Caki2 (cell line): ENCODE measurements around the gene PCDHA8. TPM values are rescaled to one million over a fixed set of nuclear protein-coding genes. Genes with fewer than 3 reads are reported as not detected.
"Not testable (repeated sequence)": the region's sequence is repeated elsewhere in the genome, so short reads cannot be mapped to it uniquely, and the experiment has no call there.

Source experiments
- DNase-seq: peaks from one replicate; pipeline ENCODE4 v3.0.0-alpha.2; 2015; ENCODE audit warnings: low read depth
- in situ Hi-C: cut with HindIII; loops from 2 replicates; pipeline ENCODE4 v1.10.0; 2016; ENCODE audit warnings: low sequenced_read_pairs, low pct_unique_long_range_greater_than_20kb, mixed read lengths
- total RNA-seq: library from RNA; depleted of rRNA; stranded (reverse); fragments of >200 nt; shearing (Covaris generic); gene quantifications from 2 replicates; pipeline ENCODE4 v1.2.3, GENCODE V29; 2014; ENCODE audit warnings: low replicate concordance

Gene PCDHA8
- total RNA-seq, 1 experiment from 2014 or later = 0.51 TPM

DNA sequence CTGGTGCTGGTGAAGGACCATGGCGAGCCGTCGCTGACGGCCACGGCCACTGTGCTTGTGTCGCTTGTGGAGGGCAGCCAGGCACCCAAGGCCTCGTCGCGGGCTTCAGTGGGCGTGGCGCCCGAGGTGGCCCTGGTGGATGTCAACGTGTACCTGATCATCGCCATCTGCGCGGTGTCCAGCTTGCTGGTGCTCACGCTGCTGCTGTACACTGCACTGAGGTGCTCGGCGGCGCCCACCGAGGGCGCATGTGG, 16.9 kb downstream of the PCDHA8 start:
- DNase-seq = no peak
- in situ Hi-C loops = no loop called here

DNA sequence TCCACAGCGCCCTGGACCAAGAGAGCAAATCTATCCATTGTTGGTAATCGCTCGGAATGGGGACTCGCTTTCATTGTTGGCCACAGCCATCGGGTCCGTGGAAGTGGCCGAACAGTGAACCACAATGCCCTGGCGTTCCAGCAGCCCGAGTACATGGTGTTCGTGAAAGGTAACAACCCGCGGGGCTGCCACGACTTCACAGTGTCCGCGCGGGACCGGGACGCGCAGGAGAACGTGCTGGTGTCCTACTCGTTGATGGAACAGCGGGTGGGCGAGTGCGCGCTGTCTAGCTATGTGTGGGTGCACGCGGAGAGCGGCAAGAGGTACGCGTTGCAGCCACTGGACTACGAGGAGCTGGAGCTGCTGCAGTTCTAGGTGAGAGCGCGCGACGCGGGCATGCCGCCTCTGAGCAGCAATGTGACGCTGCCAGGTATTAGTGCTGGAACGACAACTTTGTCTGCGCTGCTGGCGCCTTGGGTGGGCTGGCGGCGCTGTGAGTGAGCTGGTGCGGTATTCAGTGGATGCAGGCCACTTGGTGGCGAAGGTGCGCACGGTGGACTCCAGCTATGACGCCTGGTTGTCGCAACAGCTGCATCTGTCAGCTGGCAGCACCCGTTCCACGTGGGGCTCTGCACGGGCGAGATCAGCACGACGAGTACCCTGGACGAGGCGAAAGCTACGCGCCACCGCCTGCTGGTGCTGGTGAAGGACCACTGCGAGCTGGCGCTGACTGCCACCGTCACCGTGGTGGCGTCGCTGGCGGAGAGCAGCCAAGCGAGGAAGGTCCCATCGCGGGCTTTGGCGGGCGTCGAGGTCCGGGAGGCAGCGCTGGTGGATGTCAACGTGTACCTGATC, 21.7 kb downstream of the PCDHA8 start:
- in situ Hi-C loops = no loop called here
- no peak for DNase-seq

DNA sequence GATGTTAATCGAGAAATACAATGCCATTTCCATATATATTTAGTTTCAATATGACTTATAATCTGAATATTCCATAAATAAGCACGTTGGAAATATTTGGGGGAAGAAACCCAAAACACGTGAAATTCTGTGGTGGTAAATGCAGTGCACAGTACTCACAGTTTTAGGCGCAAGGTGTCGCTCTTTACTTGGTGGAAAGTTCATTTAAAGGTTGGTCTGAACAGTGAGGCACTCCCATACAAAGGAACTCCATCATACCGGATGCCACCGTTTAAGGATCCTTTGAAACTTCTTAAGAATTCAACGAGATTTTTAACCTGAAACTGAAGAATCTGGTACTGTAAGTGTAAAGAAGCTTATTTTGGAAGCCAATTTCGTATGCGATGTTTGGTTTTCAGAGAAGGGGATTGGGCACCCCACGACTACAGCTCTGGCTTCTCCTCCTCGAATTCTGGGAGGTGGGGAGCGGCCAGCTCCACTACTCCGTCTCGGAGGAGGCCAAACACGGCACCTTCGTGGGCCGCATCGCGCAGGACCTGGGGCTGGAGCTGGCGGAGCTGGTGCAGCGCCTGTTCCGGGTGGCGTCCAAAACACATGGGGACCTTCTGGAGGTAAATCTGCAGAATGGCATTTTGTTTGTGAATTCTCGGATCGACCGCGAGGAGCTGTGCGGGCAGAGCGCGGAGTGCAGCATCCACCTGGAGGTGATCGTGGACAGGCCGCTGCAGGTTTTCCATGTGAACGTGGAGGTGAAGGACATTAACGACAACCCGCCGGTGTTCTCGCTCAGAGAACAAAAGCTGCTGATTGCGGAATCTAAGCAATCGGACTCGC, 28.0 kb downstream of the PCDHA8 start, which contains the start of gene PCDHA11:
PCDHA11 (plus strand) TSS at position 237 of the 834 bp plus-strand sequence; CDS start at position 384, 147 bp downstream.
- in situ Hi-C loops = no loop called here
- DNase-seq = no peak

DNA sequence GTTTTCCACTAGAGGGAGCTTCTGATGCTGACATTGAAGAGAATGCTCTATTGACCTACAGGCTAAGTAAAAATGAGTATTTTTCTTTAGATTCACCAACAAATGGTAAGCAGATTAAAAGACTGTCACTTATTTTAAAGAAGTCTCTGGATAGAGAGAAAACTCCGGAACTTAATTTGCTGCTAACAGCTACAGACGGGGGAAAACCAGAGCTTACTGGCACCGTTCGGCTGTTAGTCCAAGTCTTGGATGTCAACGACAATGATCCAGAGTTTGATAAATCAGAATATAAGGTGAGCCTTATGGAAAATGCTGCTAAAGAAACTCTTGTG, 28.5 kb downstream of the PCDHA8 start:
- DNase-seq = no peak
- in situ Hi-C loops = no loop called here

DNA sequence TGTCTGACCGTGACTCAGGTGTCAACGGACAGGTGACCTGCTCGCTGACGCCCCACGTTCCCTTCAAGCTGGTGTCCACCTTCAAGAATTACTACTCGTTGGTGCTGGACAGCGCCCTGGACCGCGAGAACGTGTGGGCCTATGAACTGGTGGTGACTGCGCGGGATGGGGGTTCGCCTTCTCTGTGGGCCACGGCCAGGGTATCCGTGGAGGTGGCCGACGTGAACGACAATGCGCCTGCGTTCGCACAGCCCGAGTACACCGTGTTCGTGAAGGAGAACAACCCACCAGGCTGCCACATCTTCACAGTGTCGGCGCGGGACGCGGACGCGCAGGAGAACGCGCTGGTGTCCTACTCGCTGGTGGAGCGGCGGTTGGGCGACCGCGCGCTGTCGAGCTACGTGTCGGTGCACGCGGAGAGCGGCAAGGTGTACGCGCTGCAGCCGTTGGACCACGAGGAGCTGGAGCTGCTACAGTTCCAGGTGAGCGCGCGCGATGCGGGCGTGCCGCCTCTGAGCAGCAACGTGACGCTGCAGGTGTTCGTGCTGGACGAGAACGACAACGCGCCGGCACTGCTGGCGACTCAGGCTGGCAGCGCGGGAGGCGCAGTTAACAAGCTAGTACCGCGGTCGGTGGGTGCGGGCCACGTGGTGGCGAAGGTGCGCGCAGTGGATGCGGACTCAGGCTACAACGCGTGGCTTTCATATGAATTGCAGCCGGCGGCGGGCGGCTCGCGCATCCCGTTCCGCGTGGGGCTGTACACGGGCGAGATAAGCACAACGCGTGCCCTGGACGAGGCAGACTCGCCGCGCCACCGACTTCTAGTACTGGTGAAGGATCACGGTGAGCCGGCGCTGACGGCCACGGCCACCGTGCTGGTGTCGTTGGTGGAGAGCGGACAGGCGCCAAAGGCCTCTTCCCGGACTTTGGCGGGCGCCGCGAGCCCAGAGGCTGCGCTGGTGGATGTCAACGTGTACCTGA, 29.5 kb downstream of the PCDHA8 start:
- in situ Hi-C loops = no loop called here
- no peak for DNase-seq

DNA sequence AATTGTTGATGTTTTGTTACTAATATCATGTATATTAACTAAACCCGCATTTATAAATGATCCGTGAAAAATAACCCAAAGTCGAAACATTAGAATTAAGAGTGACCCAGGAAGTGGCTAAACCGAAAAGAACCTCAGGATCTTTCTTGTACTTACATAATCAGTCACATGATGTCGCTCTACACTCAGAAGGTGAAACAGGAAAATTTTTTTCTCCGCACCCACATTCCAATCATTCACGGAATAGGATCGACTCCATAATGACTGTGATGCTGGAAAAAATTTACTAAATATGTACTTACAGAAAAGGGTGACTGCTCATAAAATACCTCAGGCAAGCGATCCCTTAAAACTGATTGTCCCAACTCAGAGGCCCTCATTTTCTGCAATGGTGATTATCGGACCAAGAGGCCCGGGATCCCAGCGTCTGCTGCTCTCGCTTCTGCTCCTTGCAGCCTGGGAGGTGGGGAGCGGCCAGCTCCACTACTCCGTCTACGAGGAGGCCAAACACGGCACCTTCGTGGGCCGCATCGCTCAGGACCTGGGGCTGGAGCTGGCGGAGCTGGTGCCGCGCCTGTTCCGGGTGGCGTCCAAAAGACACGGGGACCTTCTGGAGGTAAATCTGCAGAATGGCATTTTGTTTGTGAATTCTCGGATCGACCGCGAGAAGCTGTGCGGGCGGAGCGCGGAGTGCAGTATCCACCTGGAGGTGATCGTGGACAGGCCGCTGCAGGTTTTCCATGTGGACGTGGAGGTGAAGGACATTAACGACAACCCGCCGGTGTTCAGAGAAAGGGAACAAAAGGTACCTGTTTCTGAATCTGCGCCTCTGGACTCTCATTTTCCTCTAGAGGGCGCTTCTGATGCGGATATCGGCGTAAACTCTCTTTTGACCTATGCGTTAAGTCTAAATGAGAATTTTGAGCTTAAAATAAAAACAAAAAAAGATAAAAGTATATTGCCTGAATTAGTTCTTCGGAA, 34.4 kb downstream of the PCDHA8 start, which contains the start of gene PCDHA12:
PCDHA12 (plus strand) TSS at position 224 of the 981 bp plus-strand sequence; CDS start at position 389, 165 bp downstream.
- DNase-seq = peak; percentile 6
- in situ Hi-C loops = no loop called here

DNA sequence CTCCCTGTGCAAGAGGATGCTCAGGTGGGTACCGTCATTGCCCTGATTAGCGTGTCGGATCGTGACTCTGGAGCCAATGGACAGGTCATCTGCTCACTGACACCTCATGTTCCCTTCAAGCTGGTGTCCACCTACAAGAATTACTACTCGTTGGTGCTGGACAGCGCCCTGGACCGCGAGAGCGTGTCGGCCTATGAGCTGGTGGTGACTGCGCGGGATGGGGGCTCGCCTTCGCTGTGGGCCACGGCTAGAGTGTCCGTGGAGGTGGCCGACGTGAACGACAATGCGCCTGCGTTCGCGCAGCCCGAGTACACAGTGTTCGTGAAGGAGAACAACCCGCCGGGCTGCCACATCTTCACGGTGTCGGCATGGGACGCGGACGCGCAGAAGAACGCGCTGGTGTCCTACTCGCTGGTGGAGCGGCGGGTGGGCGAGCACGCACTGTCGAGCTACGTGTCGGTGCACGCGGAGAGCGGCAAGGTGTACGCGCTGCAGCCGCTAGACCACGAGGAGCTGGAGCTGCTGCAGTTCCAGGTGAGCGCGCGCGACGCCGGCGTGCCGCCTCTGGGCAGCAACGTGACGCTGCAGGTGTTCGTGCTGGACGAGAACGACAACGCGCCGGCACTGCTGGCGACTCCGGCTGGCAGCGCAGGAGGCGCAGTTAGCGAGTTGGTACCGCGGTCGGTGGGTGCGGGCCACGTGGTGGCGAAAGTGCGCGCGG, 35.7 kb downstream of the PCDHA8 start:
- in situ Hi-C loops = not testable (repeated sequence)

DNA sequence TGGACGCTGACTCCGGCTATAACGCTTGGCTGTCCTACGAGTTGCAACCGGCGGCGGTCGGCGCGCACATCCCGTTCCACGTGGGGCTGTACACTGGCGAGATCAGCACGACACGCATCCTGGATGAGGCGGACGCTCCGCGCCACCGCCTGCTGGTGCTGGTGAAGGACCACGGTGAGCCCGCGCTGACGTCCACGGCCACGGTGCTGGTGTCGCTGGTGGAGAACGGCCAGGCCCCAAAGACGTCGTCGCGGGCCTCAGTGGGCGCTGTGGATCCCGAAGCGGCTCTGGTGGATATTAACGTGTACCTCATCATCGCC, 36.2 kb downstream of the PCDHA8 start:
- no peak for DNase-seq
- in situ Hi-C loops = no loop called here

More for the DNA sequence above, 35.7 kb downstream of the PCDHA8 start:
- not testable (repeated sequence) for DNase-seq

DNA sequence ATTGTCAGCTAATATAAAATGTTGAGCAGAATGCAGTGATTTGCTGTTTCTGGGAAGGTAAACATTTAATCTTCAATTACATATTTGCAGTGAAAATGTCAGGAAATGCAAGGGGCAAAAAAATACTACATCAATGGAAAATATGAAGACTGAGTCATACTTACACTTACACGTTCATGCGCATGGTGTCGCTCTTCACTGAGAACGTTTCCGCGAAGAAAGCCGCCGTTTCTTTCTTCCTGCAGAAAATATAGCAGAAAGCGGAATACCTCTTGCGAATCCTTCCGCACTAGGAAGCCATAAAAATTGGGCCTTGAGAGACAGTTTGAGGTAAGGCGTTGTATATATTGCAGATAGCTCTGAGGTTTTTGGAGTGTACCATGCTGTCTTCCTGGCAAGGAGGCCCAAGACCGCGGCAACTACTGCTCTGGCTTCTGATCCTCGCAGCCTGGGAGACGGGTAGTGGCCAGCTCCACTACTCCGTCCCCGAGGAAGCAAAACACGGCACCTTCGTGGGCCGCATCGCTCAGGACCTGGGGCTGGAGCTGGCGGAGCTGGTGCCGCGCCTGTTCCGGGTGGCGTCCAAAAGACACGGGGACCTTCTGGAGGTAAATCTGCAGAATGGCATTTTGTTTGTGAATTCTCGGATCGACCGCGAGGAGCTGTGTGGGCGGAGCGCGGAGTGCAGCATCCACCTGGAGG, 41.1 kb downstream of the PCDHA8 start, which contains the start of gene PCDHA13:
PCDHA13 (plus strand) TSS at position 236 of the 702 bp plus-strand sequence; CDS start at position 381, 145 bp downstream.
- in situ Hi-C loops = no loop called here
- no peak for DNase-seq

DNA sequence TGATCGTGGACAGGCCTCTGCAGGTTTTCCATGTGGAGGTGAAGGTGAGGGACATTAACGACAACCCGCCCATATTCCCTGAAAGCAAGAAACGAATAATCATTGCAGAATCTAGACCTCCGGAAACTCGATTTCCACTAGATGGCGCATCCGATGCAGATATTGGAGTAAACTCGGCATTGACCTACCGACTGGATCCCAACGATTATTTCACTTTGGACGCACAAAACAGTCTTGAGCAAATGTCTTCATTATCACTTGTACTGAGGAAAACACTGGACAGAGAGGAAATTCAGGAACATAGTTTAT, 41.6 kb downstream of the PCDHA8 start:
- in situ Hi-C loops = no loop called here

DNA sequence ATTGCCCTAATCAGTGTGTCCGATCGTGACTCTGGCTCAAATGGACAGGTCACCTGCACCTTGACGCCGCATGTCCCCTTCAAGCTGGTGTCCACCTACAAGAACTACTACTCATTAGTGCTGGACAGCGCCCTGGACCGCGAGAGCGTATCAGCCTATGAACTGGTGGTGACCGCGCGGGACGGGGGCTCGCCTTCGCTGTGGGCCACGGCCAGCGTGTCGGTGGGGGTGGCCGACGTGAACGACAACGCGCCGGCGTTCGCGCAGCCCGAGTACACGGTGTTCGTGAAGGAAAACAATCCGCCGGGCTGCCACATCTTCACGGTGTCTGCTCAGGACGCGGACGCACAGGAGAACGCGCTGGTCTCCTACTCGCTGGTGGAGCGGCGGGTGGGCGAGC, 42.4 kb downstream of the PCDHA8 start:
- DNase-seq = no peak
- in situ Hi-C loops = no loop called here

More for the DNA sequence above, 41.6 kb downstream of the PCDHA8 start:
- DNase-seq = peak; percentile 31

DNA sequence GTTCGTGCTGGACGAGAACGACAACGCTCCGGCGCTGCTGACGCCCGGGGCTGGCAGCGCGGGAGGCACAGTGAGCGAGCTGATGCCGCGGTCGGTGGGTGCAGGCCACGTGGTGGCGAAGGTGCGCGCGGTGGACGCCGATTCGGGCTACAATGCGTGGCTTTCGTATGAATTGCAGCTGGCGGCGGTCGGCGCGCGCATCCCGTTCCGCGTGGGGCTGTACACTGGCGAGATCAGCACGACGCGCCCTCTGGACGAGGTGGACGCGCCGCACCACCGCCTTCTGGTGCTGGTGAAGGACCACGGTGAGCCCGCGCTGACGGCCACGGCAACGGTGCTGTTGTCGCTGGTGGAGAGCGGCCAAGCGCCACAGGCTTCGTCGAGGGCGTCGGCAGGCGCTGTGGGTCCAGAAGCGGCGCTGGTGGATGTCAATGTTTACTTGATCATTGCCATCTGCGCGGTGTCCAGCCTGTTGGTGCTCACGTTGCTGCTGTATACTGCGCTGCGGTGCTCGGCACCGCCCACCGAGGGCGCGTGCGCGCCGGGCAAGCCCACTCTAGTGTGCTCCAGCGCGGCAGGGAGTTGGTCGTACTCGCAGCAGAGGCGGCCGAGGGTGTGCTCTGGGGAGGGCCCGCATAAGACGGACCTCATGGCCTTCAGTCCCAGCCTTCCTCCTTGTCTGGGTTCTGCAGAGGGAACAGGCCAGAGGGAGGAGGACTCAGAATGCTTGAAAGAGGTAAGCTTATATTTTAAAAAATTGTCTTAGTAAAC, 43.1 kb downstream of the PCDHA8 start:
- in situ Hi-C loops = no loop called here
- DNase-seq = no peak
